ENCODE measurements around the gene WDR37. TPM values are rescaled to one million over a fixed set of nuclear protein-coding genes. Genes with fewer than 3 reads are reported as not detected.
"Not testable (repeated sequence)": the region's sequence is repeated elsewhere in the genome, so short reads cannot be mapped to it uniquely, and the experiment has no call there.

WDR37 gene
- total and polyA plus RNA-seq, 4 donors: 18.7 to 32.6 (median 28.9) TPM

DNA sequence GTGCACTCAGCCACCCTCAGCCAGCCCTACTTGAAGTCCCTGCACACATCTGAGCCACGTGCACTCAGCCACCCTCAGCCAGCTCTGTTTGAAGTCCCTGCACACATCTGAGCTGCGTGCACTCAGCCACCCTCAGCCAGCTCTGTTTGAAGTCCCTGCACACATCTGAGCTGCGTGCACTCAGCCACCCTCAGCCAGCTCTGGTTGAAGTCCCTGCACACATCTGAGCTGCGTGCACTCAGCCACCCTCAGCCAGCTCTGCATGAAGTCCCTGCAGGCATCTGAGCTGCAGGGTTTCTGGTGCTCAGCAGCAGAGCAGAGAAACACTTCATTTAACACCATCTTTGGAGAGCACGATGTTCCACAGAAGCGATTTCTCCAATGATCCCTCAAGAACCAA lies 62.1 kb downstream of the WDR37 start:
- not testable (repeated sequence) for H3K4me3 ChIP-seq (ENCODE audit: low read depth, low read length); H3K27me3 ChIP-seq (ENCODE audit: control insufficient read depth, insufficient read depth, low read length); H3K9me3 ChIP-seq (ENCODE audit: control insufficient read depth, insufficient read depth, low read length); H3K27ac ChIP-seq (ENCODE audit: low read depth, low read length)
- peak in 1 of 6 donors; percentile 51 for DNase-seq (ENCODE audit: low read depth in 4 of 6, low spot score in 6 of 6)
- Histone ChIP-seq H3K4me1 (ENCODE audit: control insufficient read depth, insufficient read depth, low read length) (peaks cover 24% of the 10 kb centered on the region), H3K36me3 (ENCODE audit: control insufficient read depth, insufficient read depth, low read length) (peaks cover 44% of the 10 kb centered on the region)
- WGBS (ENCODE audit: insufficient coverage): 57% methylated on average over 4 of the region's 6 CpGs

DNA sequence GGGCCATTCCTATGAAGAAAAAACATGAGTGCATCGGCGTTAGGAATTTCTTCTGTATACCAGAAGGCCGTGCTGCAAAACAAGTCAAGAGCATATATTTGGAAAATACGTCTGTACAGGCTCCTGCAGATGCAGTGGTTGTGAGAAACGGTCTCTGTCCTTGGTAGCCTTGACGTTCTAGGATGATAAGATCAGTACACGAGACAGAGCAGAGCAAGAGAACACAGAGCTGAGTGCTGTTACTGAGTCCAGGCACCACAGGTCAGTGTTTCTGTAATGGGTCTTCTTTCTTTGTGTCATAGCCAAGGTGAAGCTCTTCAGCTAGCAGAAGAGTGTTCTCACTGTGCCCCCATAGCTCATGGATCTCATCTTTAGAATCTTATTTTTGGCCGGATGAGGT lies 62.8 kb downstream of the WDR37 start:
- Histone ChIP-seq H3K27ac (ENCODE audit: low read depth, low read length) (no peak overlapping the region), H3K4me1 (ENCODE audit: control insufficient read depth, insufficient read depth, low read length) (peaks cover 24% of the 10 kb centered on the region), H3K27me3 (ENCODE audit: control insufficient read depth, insufficient read depth, low read length) (no peaks in the 10 kb centered on the region), H3K9me3 (ENCODE audit: control insufficient read depth, insufficient read depth, low read length) (no peaks in the 10 kb centered on the region), H3K4me3 (ENCODE audit: low read depth, low read length) (no peak overlapping the region), H3K36me3 (ENCODE audit: control insufficient read depth, insufficient read depth, low read length) (peaks cover 44% of the 10 kb centered on the region)
- DNase-seq (ENCODE audit: low read depth in 4 of 6, low spot score in 6 of 6): peak in 1 of 6 donors; percentile 6
- 76% methylated on average over 7 of the region's 8 CpGs for WGBS (ENCODE audit: insufficient coverage)

DNA sequence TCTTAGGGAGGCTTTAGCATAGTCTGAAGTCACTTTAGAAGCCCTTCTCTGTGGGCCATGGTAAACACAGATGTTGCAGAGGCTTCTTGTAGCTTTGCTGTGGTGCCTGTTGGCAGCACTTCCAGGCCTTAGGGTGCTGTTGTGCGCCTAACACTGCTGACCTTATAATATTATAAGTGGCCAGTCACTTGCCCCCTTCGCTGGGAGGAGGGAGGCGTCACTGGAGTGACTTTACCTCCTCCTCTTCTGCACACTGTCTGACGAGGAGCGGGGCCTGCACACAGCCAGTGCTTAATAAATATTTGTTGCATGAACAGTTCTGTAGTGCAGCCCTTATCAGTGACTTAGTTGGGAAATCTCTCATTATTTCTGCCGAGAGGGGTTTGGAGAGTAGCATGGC lies 63.3 kb downstream of the WDR37 start:
- peaks cover 24% of the 10 kb centered on the region for H3K4me1 ChIP-seq (ENCODE audit: control insufficient read depth, insufficient read depth, low read length)
- H3K4me3 ChIP-seq (ENCODE audit: low read depth, low read length): no peak overlapping the region
- DNase-seq (ENCODE audit: low read depth in 4 of 6, low spot score in 6 of 6): no peak
- 93% methylated on average over 3 of the region's 6 CpGs for WGBS (ENCODE audit: insufficient coverage)
- no peaks in the 10 kb centered on the region for H3K27me3 ChIP-seq (ENCODE audit: control insufficient read depth, insufficient read depth, low read length)
- no peak overlapping the region for H3K27ac ChIP-seq (ENCODE audit: low read depth, low read length)
- H3K36me3 ChIP-seq (ENCODE audit: control insufficient read depth, insufficient read depth, low read length): peaks cover 44% of the 10 kb centered on the region
- H3K9me3 ChIP-seq (ENCODE audit: control insufficient read depth, insufficient read depth, low read length): no peaks in the 10 kb centered on the region

DNA sequence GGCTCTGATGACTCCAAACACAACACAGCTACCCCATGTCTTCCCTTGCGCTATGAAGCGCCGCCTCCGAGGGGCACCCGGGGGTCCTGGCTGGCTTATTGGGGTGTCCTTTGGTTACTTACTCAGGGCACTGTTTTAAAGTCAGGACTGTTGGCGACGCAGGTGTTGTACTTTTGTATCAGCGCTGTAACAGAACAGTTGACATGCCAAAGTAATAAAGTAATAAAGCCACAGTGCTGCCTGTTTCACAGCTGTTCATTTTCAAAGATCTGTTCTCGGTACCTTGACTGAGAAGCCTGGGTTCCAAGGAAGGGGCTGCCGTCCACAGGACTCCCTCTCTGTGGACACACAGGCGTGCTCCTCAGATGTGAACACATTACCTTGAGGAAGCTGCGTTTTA lies 64.1 kb downstream of the WDR37 start:
- H3K4me3 ChIP-seq (ENCODE audit: low read depth, low read length): no peak overlapping the region
- WGBS (ENCODE audit: insufficient coverage): 42% methylated on average over 6 of the region's 12 CpGs
- peaks cover 24% of the 10 kb centered on the region for H3K4me1 ChIP-seq (ENCODE audit: control insufficient read depth, insufficient read depth, low read length)
- no peaks in the 10 kb centered on the region for H3K27me3 ChIP-seq (ENCODE audit: control insufficient read depth, insufficient read depth, low read length)
- no peaks in the 10 kb centered on the region for H3K9me3 ChIP-seq (ENCODE audit: control insufficient read depth, insufficient read depth, low read length)
- H3K27ac ChIP-seq (ENCODE audit: low read depth, low read length): no peak overlapping the region
- DNase-seq (ENCODE audit: low read depth in 4 of 6, low spot score in 6 of 6): no peak
- peaks cover 46% of the 10 kb centered on the region for H3K36me3 ChIP-seq (ENCODE audit: control insufficient read depth, insufficient read depth, low read length)

DNA sequence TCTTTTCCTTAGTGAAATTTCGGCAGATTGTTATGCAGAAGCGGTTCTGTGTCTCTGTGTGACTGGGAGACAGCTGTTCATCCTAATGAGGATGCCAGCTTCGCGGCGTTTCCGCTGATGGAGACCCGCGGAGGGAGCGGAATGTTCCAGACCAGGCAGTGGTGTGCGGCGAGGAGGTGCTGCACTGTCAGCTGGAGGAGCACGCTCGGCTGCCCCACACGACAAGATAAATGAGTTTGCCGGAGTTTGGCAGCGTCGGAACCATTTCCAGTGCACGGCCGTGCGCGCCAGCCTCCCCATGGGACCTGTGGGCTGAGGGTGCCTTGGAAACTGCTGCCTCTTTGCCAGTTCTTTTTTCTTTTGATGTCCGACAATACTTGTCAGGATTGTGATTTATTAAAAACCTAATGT lies 64.6 kb downstream of the WDR37 start:
- H3K9me3 ChIP-seq (ENCODE audit: control insufficient read depth, insufficient read depth, low read length): no peaks in the 10 kb centered on the region
- no peak overlapping the region for H3K4me3 ChIP-seq (ENCODE audit: low read depth, low read length)
- no peak overlapping the region for H3K27ac ChIP-seq (ENCODE audit: low read depth, low read length)
- peaks cover 24% of the 10 kb centered on the region for H3K4me1 ChIP-seq (ENCODE audit: control insufficient read depth, insufficient read depth, low read length)
- peak; percentile 44 to 93 (median 62) for DNase-seq (ENCODE audit: low read depth in 4 of 6, low spot score in 6 of 6)
- H3K36me3 ChIP-seq (ENCODE audit: control insufficient read depth, insufficient read depth, low read length): peaks cover 46% of the 10 kb centered on the region
- 19% methylated on average over 21 of the region's 22 CpGs for WGBS (ENCODE audit: insufficient coverage)
- no peaks in the 10 kb centered on the region for H3K27me3 ChIP-seq (ENCODE audit: control insufficient read depth, insufficient read depth, low read length)

DNA sequence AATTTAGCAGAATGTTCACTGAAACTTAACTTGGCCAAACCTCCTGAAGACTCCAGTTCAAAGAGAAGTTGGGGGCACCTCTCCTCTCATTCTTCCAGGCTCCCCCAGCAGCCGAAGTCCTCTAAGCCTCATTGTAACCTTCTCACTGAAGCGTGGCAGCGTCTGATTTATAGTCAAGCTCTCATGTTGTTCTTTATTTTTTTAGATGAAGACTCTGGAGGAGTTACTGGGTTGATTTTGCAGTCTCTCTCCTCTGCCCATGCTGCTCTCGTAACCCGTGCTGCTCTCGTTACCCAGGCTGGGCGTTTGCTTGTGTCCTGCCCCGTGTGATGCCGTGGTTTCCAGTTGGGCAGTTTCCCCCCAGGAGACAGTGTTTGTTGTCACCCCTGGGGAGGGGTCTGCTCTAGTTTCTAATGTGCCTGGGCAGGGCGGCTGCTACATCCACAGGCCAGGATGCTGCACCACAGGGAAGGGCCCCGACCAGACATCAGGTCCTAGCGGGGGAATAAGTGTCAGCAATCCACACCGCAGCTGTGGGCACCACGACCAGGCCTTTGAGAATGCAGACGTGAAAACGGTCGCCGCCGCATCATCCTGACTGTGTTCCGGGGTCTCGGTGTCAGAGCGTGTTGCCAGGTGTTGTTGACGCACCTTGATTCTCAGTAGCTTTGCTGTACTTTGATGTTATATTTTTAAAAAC lies 65.2 kb downstream of the WDR37 start:
- Histone ChIP-seq H3K4me3 (ENCODE audit: low read depth, low read length) (no peak overlapping the region), H3K36me3 (ENCODE audit: control insufficient read depth, insufficient read depth, low read length) (peaks cover 46% of the 10 kb centered on the region), H3K27ac (ENCODE audit: low read depth, low read length) (peak overlapping the region; percentile 33), H3K4me1 (ENCODE audit: control insufficient read depth, insufficient read depth, low read length) (peaks cover 24% of the 10 kb centered on the region), H3K27me3 (ENCODE audit: control insufficient read depth, insufficient read depth, low read length) (no peaks in the 10 kb centered on the region), H3K9me3 (ENCODE audit: control insufficient read depth, insufficient read depth, low read length) (no peaks in the 10 kb centered on the region)
- peak in 5 of 6 donors; percentile 20 to 82 (median 54) for DNase-seq (ENCODE audit: low read depth in 4 of 6, low spot score in 6 of 6)
- 58% methylated on average over 16 of the region's 23 CpGs for WGBS (ENCODE audit: insufficient coverage)

DNA sequence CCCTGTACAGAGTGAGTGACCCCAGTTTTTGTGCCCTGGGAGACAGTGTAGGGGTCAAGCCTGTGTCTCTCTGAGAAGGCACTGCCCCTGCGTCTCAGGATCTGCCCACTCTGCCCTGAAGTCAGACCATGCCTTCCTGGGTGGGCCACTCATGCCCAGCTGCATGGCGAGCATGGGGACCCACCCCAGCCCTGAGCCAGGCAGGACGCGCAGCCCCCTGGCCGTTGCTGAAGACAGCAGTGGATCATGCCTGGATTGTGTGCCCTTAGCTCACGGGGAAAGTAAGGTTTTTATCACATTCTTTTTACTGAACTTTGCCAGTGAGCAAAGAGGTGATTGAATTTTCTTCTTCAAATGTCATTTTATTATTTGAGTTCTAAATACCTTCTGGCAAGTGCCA lies 66.2 kb downstream of the WDR37 start:
- Histone ChIP-seq H3K4me3 (ENCODE audit: low read depth, low read length) (no peak overlapping the region), H3K4me1 (ENCODE audit: control insufficient read depth, insufficient read depth, low read length) (peaks cover 24% of the 10 kb centered on the region), H3K9me3 (ENCODE audit: control insufficient read depth, insufficient read depth, low read length) (no peaks in the 10 kb centered on the region), H3K27me3 (ENCODE audit: control insufficient read depth, insufficient read depth, low read length) (no peaks in the 10 kb centered on the region), H3K27ac (ENCODE audit: low read depth, low read length) (no peak overlapping the region), H3K36me3 (ENCODE audit: control insufficient read depth, insufficient read depth, low read length) (peaks cover 41% of the 10 kb centered on the region)
- WGBS (ENCODE audit: insufficient coverage): 89% methylated on average over 5 of the region's 6 CpGs
- no peak for DNase-seq (ENCODE audit: low read depth in 4 of 6, low spot score in 6 of 6)

DNA sequence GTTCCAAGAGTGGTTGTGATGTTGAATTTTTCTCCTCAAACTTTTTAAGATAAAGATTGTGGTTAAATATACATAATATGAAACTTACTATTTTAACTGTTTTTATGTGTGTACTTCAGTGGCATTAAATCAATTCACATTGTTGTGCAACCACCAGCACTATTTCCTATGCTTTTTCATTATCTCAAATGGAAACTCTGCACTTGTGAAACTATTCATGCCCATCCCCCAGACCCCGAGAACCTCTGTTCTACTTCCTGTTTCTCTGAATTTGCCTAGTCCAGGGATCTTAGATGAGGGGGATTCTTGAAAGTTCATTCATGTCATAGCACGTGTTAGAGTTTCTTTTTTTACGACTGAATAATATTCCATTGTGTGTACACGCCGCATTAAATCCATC lies 67.0 kb downstream of the WDR37 start:
- Histone ChIP-seq H3K4me1 (ENCODE audit: control insufficient read depth, insufficient read depth, low read length) (peaks cover 24% of the 10 kb centered on the region), H3K9me3 (ENCODE audit: control insufficient read depth, insufficient read depth, low read length) (no peaks in the 10 kb centered on the region), H3K4me3 (ENCODE audit: low read depth, low read length) (no peak overlapping the region), H3K27me3 (ENCODE audit: control insufficient read depth, insufficient read depth, low read length) (no peaks in the 10 kb centered on the region), H3K36me3 (ENCODE audit: control insufficient read depth, insufficient read depth, low read length) (peaks cover 40% of the 10 kb centered on the region), H3K27ac (ENCODE audit: low read depth, low read length) (no peak overlapping the region)
- DNase-seq (ENCODE audit: low read depth in 4 of 6, low spot score in 6 of 6): no peak
- WGBS (ENCODE audit: insufficient coverage): 96% methylated on average over 4 of the region's 5 CpGs

DNA sequence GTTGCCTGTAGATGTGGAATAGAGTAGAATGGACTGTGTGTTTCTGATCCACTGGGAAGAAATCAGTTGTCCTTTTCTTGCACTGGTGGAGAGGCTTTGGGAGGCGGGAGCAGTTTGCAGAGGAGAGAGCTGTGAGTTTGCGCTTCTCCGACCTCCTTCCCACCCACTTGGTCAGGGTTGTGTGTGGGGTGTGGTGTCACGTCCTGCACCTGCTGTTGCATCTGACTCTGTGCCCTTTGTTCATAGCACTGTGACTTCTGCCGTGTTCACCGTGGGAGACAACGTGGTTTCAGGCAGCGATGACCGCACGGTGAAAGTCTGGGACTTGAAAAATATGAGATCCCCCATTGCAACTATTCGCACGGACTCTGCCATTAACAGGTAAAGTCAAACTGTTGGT lies 67.8 kb downstream of the WDR37 start:
- Histone ChIP-seq H3K9me3 (ENCODE audit: control insufficient read depth, insufficient read depth, low read length) (no peaks in the 10 kb centered on the region), H3K36me3 (ENCODE audit: control insufficient read depth, insufficient read depth, low read length) (peaks cover 42% of the 10 kb centered on the region), H3K27me3 (ENCODE audit: control insufficient read depth, insufficient read depth, low read length) (no peaks in the 10 kb centered on the region), H3K4me3 (ENCODE audit: low read depth, low read length) (no peak overlapping the region), H3K27ac (ENCODE audit: low read depth, low read length) (no peak overlapping the region), H3K4me1 (ENCODE audit: control insufficient read depth, insufficient read depth, low read length) (peaks cover 24% of the 10 kb centered on the region)
- 84% methylated on average over 5 of the region's 12 CpGs for WGBS (ENCODE audit: insufficient coverage)
- DNase-seq (ENCODE audit: low read depth in 4 of 6, low spot score in 6 of 6): no peak

DNA sequence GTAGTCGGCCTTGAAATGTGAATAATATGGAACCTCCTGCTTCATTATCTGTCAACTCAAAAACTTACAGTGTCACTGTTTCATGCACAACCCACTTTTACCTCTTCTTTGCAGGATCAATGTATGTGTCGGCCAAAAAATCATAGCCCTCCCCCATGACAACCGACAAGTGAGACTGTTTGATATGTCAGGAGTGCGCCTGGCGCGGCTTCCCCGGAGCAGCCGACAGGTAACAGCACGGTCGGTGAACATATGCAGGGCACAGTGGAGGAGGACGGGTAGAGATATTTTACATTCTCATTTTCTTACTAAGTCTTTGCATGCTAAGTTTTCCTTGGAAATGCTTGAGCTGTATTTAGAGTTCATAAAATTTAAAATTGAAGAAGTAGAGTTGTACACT lies 68.6 kb downstream of the WDR37 start:
- peaks cover 50% of the 10 kb centered on the region for H3K36me3 ChIP-seq (ENCODE audit: control insufficient read depth, insufficient read depth, low read length)
- no peak for DNase-seq (ENCODE audit: low read depth in 4 of 6, low spot score in 6 of 6)

More for the DNA sequence above, 68.6 kb downstream of the WDR37 start:
- WGBS (ENCODE audit: insufficient coverage): 100% methylated on average over 2 of the region's 11 CpGs
- Histone ChIP-seq H3K4me3 (ENCODE audit: low read depth, low read length) (no peak overlapping the region), H3K4me1 (ENCODE audit: control insufficient read depth, insufficient read depth, low read length) (peaks cover 24% of the 10 kb centered on the region), H3K27me3 (ENCODE audit: control insufficient read depth, insufficient read depth, low read length) (no peaks in the 10 kb centered on the region), H3K9me3 (ENCODE audit: control insufficient read depth, insufficient read depth, low read length) (no peaks in the 10 kb centered on the region), H3K27ac (ENCODE audit: low read depth, low read length) (no peak overlapping the region)

Data from spinal cord (tissue), 10 donors.